ENCODE data around the gene CCDC170.

GRCh38 chr6:151524059-151524458 lies 30.2 kb downstream of the CCDC170 start:
- TF ChIP-seq CTCF (IDR thresholded peaks at IDR 0.05) (no peak), EP300 (IDR thresholded peaks at IDR 0.05; ENCODE audit: low read depth) (no peak)
